CD4-positive, alpha-beta T cell (primary cell): ENCODE measurements around the gene HPS1. TPM values are rescaled to one million over a fixed set of nuclear protein-coding genes. Genes with fewer than 3 reads are reported as not detected.

Source experiments
- ATAC-seq: fragments of 200-7000 bp; cut with Tn5 transposase; one replicate; pipeline ENCODE4 v1.10.0; 2022; ENCODE audit warnings: mild to moderate bottlenecking; ENCODE audit not compliant: poor library complexity
- CTCF ChIA-PET: fragments of 350-600 bp; sonication (Branson Sonifier 250); formaldehyde crosslinking; loops from one replicate; lab custom pipeline; 2021; ENCODE audit warnings: antibody characterized with exemption, inconsistent platforms; lab: Charles Lee
- POLR2A ChIA-PET: fragments of 350-600 bp; sonication (Branson Sonifier 250); formaldehyde crosslinking; loops from one replicate; lab custom pipeline; 2021; ENCODE audit warnings: antibody characterized with exemption, inconsistent platforms; lab: Charles Lee
- DNase-seq, 14 experiments: peaks; one replicate each; pipeline ENCODE4 v3.0.0-alpha.2; 2013 to 2020; ENCODE audit warnings: mixed read lengths in 2 of 14
- H3K27ac ChIP-seq, 2 donors: one replicate each; pipeline versions ENCODE4 v1.5.1 to v1.7.0; 2013; ENCODE audit warnings: low read length in 2 of 2, low read depth in 1 of 2, mild to moderate bottlenecking in 1 of 2
- H3K27me3 ChIP-seq, 2 experiments: 1 replicate in 1 of 2; 2 replicates in 1 of 2; pipeline versions ENCODE4 v1.6.1 to v1.7.0; 2013; ENCODE audit warnings: low read length in 2 of 2, control low read depth in 1 of 2, mild to moderate bottlenecking in 1 of 2, moderate library complexity in 1 of 2; ENCODE audit not compliant: insufficient read depth in 2 of 2, control insufficient read depth in 1 of 2
- H3K36me3 ChIP-seq: one replicate; pipeline ENCODE4 v1.6.1; 2013; ENCODE audit warnings: low read length, control low read depth; ENCODE audit not compliant: insufficient read depth
- H3K4me1 ChIP-seq: one replicate; pipeline ENCODE4 v1.6.1; 2013; ENCODE audit warnings: low read length, control low read depth; ENCODE audit not compliant: insufficient read depth
- H3K4me3 ChIP-seq: one replicate; pipeline ENCODE4 v1.5.1; 2013; ENCODE audit warnings: mild to moderate bottlenecking, low read length, moderate library complexity
- H3K9me3 ChIP-seq, 2 experiments: 1 replicate in 1 of 2; 2 replicates in 1 of 2; pipeline versions ENCODE4 v1.6.1 to v1.7.0; 2013; ENCODE audit warnings: low read length in 2 of 2, mild to moderate bottlenecking in 2 of 2, control low read depth in 1 of 2, moderate library complexity in 1 of 2; ENCODE audit not compliant: control insufficient read depth in 1 of 2, insufficient read depth in 1 of 2
- H3K27ac Mint-ChIP-seq: one replicate; pipeline ENCODE4 v1.8.0; 2020; ENCODE audit warnings: mixed read lengths
- H3K27me3 Mint-ChIP-seq: one replicate; pipeline ENCODE4 v1.8.0; 2021; ENCODE audit warnings: mixed read lengths
- H3K36me3 Mint-ChIP-seq: one replicate; pipeline ENCODE4 v1.8.0; 2021; ENCODE audit warnings: low read depth, mixed read lengths
- H3K4me1 Mint-ChIP-seq: one replicate; pipeline ENCODE4 v1.8.0; 2021; ENCODE audit warnings: low read depth, mixed read lengths
- H3K4me3 Mint-ChIP-seq: one replicate; pipeline ENCODE4 v1.8.0; 2020; ENCODE audit warnings: mild to moderate bottlenecking, mixed read lengths
- H3K9me3 Mint-ChIP-seq: one replicate; pipeline ENCODE4 v1.8.0; 2020; ENCODE audit warnings: mixed read lengths
- CTCF ChIP-seq: fragments of 200-600 bp; IDR thresholded peaks from one replicate; pipeline ENCODE4 v1.8.0; 2022; ENCODE audit warnings: antibody characterized with exemption, mild to moderate bottlenecking
- intact Hi-C, 2 experiments: fragments of 100-400 bp; cut with DNase I in 1 of 2; cut with micrococcal nuclease in 1 of 2; formaldehyde crosslinking; loops; one replicate each; pipeline versions ENCODE4 v1.15.1 to v1.9.0; 2023 to 2025; cut with DNase I, micrococcal nuclease
- total RNA-seq, 174 experiments: library from RNA in 2 of 174; stranded (reverse) in 2 of 174; gene quantifications; one replicate each; pipeline ENCODE4 v1.2.3 and lab custom pipeline; 2021 to 2026

The HPS1 gene
- total RNA-seq, 2 experiments from 2014 or later: 49.8 to 50.5 TPM

GRCh38 chr10:98377536-98377935, 69.2 kb downstream of the HPS1 start:
- ATAC-seq (no peak), DNase-seq (no peak)
- no peak overlapping the region for H3K4me3 Mint-ChIP-seq
- H3K9me3 Mint-ChIP-seq: no peaks in the 10 kb centered on the region
- H3K9me3 ChIP-seq: no peaks in the 10 kb centered on the region
- peaks cover 9% of the 10 kb centered on the region for H3K36me3 Mint-ChIP-seq
- intact Hi-C loops: no loop called here
- TF ChIP-seq CTCF: no peak
- H3K27ac Mint-ChIP-seq: no peak overlapping the region
- H3K27ac ChIP-seq: no peak overlapping the region
- H3K27me3 ChIP-seq: peaks cover 0 to 3% of the 10 kb centered on the region in 2 experiments
- no peaks in the 10 kb centered on the region for H3K36me3 ChIP-seq
- H3K4me1 ChIP-seq: no peaks in the 10 kb centered on the region
- H3K4me1 Mint-ChIP-seq: no peaks in the 10 kb centered on the region
- H3K27me3 Mint-ChIP-seq: peaks cover 9% of the 10 kb centered on the region
- ChIA-PET POLR2A (no interaction called here), CTCF (no interaction called here)
- no peak overlapping the region for H3K4me3 ChIP-seq

GRCh38 chr10:98377001-98377400, 69.7 kb downstream of the HPS1 start:
- ATAC-seq: no peak

GRCh38 chr10:98376485-98376884, 70.2 kb downstream of the HPS1 start:
- no peak overlapping the region for H3K27ac Mint-ChIP-seq
- Histone ChIP-seq H3K27me3 (peaks cover 0 to 3% of the 10 kb centered on the region in 2 experiments), H3K36me3 (no peaks in the 10 kb centered on the region), H3K4me1 (no peaks in the 10 kb centered on the region), H3K4me3 (no peak overlapping the region), H3K9me3 (peaks cover 0 to 2% of the 10 kb centered on the region in 2 experiments), H3K27ac (no peak overlapping the region)
- H3K4me3 Mint-ChIP-seq: no peak overlapping the region
- H3K4me1 Mint-ChIP-seq: no peaks in the 10 kb centered on the region
- intact Hi-C loops: no loop called here
- no peak for TF ChIP-seq CTCF
- peaks cover 9% of the 10 kb centered on the region for H3K27me3 Mint-ChIP-seq
- POLR2A ChIA-PET: no interaction called here
- no peak for ATAC-seq
- no peak for DNase-seq
- peaks cover 5% of the 10 kb centered on the region for H3K36me3 Mint-ChIP-seq
- no peaks in the 10 kb centered on the region for H3K9me3 Mint-ChIP-seq
- CTCF ChIA-PET: no interaction called here

More at GRCh38 chr10:98377001-98377400, 69.7 kb downstream of the HPS1 start:
- Histone ChIP-seq H3K4me1 (no peaks in the 10 kb centered on the region), H3K27me3 (peaks cover 0 to 3% of the 10 kb centered on the region in 2 experiments), H3K4me3 (no peak overlapping the region), H3K36me3 (no peaks in the 10 kb centered on the region), H3K9me3 (no peaks in the 10 kb centered on the region), H3K27ac (no peak overlapping the region)
- Mint-ChIP-seq H3K27ac (no peak overlapping the region), H3K4me3 (no peak overlapping the region), H3K27me3 (peaks cover 9% of the 10 kb centered on the region), H3K9me3 (no peaks in the 10 kb centered on the region), H3K4me1 (no peaks in the 10 kb centered on the region), H3K36me3 (peaks cover 5% of the 10 kb centered on the region)
- DNase-seq: no peak
- ChIA-PET CTCF (no interaction called here), POLR2A (no interaction called here)
- intact Hi-C loops: no loop called here
- TF ChIP-seq CTCF: no peak
